KMS-11 (cell line): ENCODE data around the gene GABBR2.

Experiments
- H2AFZ ChIP-seq: fragments of 200-600 bp; sonication (generic); 2 replicates; pipeline ENCODE4 v1.6.1; 2016; ENCODE audit warnings: antibody characterized with exemption, mixed run types, low read depth
- H3K27ac ChIP-seq: fragments of 200-600 bp; sonication (generic); 2 replicates; pipeline ENCODE4 v1.6.1; 2016; ENCODE audit warnings: mild to moderate bottlenecking, mixed run types
- H3K27me3 ChIP-seq: fragments of 200-600 bp; sonication (generic); 2 replicates; pipeline ENCODE4 v1.6.1; 2017; ENCODE audit warnings: mild to moderate bottlenecking, low read depth, mixed run types, moderate library complexity; ENCODE audit not compliant: insufficient read depth
- H3K36me3 ChIP-seq: fragments of 200-600 bp; sonication (generic); 2 replicates; pipeline ENCODE4 v1.6.1; 2017; ENCODE audit warnings: mild to moderate bottlenecking, mixed run types; ENCODE audit not compliant: insufficient read depth
- H3K4me1 ChIP-seq: fragments of 200-600 bp; sonication (generic); 2 replicates; pipeline ENCODE4 v1.6.1; 2016; ENCODE audit warnings: mild to moderate bottlenecking, low read depth, mixed run types; ENCODE audit not compliant: poor library complexity, severe bottlenecking
- H3K4me2 ChIP-seq: fragments of 200-600 bp; sonication (generic); 2 replicates; pipeline ENCODE4 v1.7.0; 2016; ENCODE audit warnings: mild to moderate bottlenecking, mixed run types
- H3K4me3 ChIP-seq: fragments of 200-600 bp; sonication (generic); IDR thresholded peaks from 2 replicates; pipeline ENCODE4 v1.6.1; 2017; ENCODE audit warnings: low read depth, low read length, mixed read lengths; ENCODE audit not compliant: insufficient read depth
- H3K79me2 ChIP-seq: fragments of 200-600 bp; sonication (generic); 2 replicates; pipeline ENCODE4 v1.6.1; 2016; ENCODE audit warnings: low read depth, mixed run types; ENCODE audit not compliant: insufficient read depth
- H3K9ac ChIP-seq: fragments of 200-600 bp; sonication (generic); 2 replicates; pipeline ENCODE4 v1.6.1; 2016; ENCODE audit warnings: mild to moderate bottlenecking, mixed run types
- H4K20me1 ChIP-seq: fragments of 200-600 bp; sonication (generic); 2 replicates; pipeline ENCODE4 v1.6.1; 2016; ENCODE audit warnings: mild to moderate bottlenecking, mixed run types; ENCODE audit not compliant: insufficient read depth
- TF ChIP-seq, protein P1 (sequence below): fragments of 200-600 bp; sonication (generic); conservative IDR thresholded peaks from 2 replicates; pipeline ENCODE4 v1.6.1; 2017; ENCODE audit warnings: low read depth, mild to moderate bottlenecking, antibody characterized with exemption, low read length, moderate library complexity, mixed read lengths

The GABBR2 gene

DNA sequence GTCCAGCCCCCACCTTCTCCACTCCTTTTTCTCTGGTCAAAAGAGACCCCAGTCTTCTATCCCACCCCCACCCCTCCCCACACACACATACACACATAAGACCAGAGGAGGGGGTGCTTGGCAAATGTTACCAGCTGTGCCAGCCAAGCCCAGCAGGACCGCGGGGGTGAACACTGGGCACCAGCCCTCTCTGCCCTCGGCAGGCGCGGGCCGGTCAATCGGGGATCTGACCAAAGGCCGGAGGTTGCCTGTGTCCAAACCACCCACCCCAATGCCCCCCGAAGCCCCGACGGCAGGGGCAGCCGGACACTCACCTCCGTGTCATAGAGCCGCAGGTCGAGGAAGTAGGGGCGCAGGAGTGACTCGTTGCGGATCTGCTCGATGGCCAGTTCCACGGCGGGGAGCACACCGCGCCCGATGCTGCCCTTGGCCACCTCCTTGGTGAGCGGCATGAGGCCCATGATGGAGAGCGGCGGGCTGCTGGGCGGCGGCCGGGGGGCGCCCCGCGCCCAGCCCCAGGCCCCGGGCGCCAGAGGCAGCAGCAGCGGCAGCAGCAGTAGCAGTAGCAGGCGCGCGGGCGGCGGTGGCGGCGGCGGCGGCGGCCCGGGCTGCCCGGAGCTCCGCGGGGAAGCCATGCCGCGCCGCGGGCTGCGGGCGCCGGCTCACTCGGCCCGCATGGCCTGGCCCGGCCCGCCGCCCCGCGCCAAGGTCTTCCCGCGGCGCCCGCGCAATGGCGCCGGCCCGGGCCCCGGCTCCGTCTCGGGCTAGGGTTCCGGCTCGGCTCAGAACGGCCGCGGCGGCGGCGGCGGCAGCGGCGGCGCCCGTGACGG lies 417 bp downstream of the GABBR2 start:
- Histone ChIP-seq H3K27ac (no peak overlapping the region), H4K20me1 (no peaks in the 10 kb centered on the region), H3K36me3 (no peaks in the 10 kb centered on the region), H3K9ac (no peak overlapping the region), H2AFZ (no peak overlapping the region), H3K27me3 (no peaks in the 10 kb centered on the region), H3K4me3 (no peak overlapping the region), H3K79me2 (no peaks in the 10 kb centered on the region), H3K4me1 (peaks cover 10% of the 10 kb centered on the region), H3K4me2 (no peak overlapping the region)
- TF ChIP-seq, protein P1, sequence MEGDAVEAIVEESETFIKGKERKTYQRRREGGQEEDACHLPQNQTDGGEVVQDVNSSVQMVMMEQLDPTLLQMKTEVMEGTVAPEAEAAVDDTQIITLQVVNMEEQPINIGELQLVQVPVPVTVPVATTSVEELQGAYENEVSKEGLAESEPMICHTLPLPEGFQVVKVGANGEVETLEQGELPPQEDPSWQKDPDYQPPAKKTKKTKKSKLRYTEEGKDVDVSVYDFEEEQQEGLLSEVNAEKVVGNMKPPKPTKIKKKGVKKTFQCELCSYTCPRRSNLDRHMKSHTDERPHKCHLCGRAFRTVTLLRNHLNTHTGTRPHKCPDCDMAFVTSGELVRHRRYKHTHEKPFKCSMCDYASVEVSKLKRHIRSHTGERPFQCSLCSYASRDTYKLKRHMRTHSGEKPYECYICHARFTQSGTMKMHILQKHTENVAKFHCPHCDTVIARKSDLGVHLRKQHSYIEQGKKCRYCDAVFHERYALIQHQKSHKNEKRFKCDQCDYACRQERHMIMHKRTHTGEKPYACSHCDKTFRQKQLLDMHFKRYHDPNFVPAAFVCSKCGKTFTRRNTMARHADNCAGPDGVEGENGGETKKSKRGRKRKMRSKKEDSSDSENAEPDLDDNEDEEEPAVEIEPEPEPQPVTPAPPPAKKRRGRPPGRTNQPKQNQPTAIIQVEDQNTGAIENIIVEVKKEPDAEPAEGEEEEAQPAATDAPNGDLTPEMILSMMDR, result no peak

DNA sequence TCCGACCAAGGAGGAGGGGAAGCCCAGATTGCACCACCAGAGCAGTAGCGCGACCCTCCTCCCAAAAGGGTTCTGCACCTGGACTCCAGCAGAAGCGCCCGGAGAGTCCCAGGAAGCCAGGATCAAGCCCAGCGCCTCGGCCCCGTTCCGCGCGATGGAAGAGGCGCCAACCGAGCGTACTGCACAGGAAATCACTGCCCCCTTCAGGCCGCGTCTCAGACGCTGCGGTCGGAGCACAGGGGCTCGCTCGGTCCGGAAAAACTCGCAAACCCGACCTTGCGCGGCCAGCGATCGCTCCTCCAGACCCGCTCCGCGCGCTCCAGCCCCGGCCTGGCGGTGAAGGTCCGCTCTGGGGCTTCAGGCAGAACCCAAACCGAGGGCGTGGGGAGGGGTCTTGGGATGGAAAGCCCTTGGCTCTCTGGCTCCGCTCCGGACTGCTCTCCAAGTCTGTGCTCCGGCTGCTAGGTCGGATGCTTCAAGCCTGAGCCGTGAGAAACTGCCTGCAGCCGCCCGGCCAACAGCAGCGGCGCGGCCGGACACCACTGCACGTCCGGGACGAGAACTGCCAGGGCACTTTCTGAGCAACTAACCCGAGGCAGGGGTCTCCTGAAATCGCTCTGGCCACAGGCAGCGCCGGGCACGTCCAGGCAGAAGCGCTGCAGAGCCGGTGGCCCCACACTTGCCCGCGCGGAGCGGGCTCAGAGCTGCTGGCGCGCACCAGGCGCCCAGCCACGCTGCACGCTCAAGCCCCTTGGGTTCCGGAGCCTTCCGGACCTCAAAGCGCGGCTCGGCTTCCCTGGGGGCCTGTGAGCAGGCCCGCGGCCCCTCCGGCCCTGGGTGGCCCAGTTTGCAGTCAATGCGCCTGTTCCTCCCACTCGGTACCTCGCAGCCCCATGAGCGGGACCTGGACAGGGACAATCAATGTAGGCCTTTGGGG lies 1.3 kb downstream of the GABBR2 start:
- Histone ChIP-seq H2AFZ (no peak overlapping the region), H3K36me3 (no peaks in the 10 kb centered on the region), H3K4me3 (no peak overlapping the region)

DNA sequence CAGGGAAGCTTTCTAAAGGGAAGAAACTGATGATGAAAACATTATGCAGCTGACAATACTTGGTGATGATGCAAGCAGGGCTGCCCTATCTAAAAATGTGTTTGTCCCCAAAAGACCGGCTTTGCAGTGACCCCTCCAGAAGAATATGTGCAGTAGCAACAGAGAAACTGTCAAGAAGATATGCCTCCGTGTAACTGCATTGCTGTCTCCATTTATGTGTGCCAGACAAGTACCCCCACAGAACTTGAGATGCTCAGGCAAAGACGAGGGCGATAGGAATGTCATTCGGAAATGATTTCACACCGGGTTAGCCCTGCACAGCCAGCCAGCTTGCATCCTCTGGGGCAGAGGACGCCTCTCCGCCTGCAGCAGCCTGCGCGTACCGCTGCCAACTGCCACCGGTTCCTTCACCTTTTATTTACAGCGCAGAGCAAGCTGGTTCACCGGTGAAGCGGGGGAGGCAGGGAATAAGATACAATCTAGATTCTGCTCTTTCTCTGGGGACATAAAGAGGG lies 2.0 kb downstream of the GABBR2 start:
- no peaks in the 10 kb centered on the region for H3K4me1 ChIP-seq
- H3K27me3 ChIP-seq, result no peaks in the 10 kb centered on the region
- TF ChIP-seq, protein P1, result no peak
- no peaks in the 10 kb centered on the region for H4K20me1 ChIP-seq
- H3K4me2 ChIP-seq, result no peak overlapping the region
- no peaks in the 10 kb centered on the region for H3K36me3 ChIP-seq
- H3K4me3 ChIP-seq, result no peak overlapping the region
- no peak overlapping the region for H3K9ac ChIP-seq
- H3K79me2 ChIP-seq, result no peaks in the 10 kb centered on the region
- H3K27ac ChIP-seq, result no peak overlapping the region
- no peak overlapping the region for H2AFZ ChIP-seq

More for the DNA sequence above, 1.3 kb downstream of the GABBR2 start:
- H3K4me1 ChIP-seq, result peaks cover 2% of the 10 kb centered on the region
- TF ChIP-seq, protein P1, result no peak
- no peaks in the 10 kb centered on the region for H4K20me1 ChIP-seq
- no peaks in the 10 kb centered on the region for H3K27me3 ChIP-seq
- no peak overlapping the region for H3K9ac ChIP-seq
- no peak overlapping the region for H3K27ac ChIP-seq
- H3K4me2 ChIP-seq, result no peak overlapping the region
- no peaks in the 10 kb centered on the region for H3K79me2 ChIP-seq

DNA sequence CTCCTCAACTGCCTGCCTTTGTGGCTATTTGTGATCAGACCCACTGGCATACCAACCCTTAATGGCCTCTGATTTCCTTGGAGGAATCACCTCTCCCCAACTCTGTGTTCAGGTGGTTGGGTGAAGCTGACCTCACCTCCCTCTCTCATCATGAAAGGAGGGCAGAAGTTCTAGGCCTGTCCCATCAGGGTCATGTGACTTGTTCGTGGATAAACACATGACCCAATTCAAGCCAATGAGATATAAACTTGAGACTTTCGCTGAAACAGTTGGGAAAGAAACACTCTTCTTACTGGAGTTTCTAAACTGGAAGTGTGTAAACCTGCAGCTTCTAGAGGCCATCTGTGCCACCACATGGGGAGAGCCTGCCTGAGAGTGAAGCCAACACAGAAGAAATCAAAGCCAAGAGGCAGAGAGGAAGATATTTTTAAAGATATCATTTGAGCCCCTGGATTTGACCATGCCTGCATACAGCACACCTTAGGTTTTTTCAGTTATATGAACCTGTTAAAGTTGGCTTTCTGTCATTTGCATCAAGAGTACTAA lies 5.8 kb downstream of the GABBR2 start:
- H3K4me1 ChIP-seq, result no peaks in the 10 kb centered on the region
- H4K20me1 ChIP-seq, result no peaks in the 10 kb centered on the region
- TF ChIP-seq, protein P1, result no peak
- no peaks in the 10 kb centered on the region for H3K36me3 ChIP-seq
- H2AFZ ChIP-seq, result no peak overlapping the region
- no peak overlapping the region for H3K4me2 ChIP-seq
- H3K27ac ChIP-seq, result no peak overlapping the region
- H3K79me2 ChIP-seq, result no peaks in the 10 kb centered on the region
- no peak overlapping the region for H3K9ac ChIP-seq
- H3K27me3 ChIP-seq, result no peaks in the 10 kb centered on the region
- H3K4me3 ChIP-seq, result no peak overlapping the region
